Fibroblast of mammary gland (primary cell): ENCODE data around the gene PRTN3.
"Not testable (repeated sequence)": the region's sequence is repeated elsewhere in the genome, so short reads cannot be mapped to it uniquely, and the experiment has no call there.

ENCODE experiments used
- DNase-seq: peaks from one replicate; pipeline ENCODE4 v3.0.0-alpha.2; 2010; ENCODE audit warnings: low read depth
- H3K4me3 ChIP-seq: 2 replicates; pipeline ENCODE4 v1.5.1; 2011; ENCODE audit warnings: low read depth, mild to moderate bottlenecking, low read length, moderate library complexity; ENCODE audit not compliant: control insufficient read depth
- CTCF ChIP-seq: conservative IDR thresholded peaks from 2 replicates; pipeline ENCODE4 v1.5.1; 2011; ENCODE audit warnings: low read depth, low read length, inconsistent platforms; ENCODE audit not compliant: control insufficient read depth, insufficient read depth

PRTN3 gene

GRCh38 chr19:890831-891230, 50.0 kb downstream of the PRTN3 start:
- H3K4me3 ChIP-seq: no peak overlapping the region
- TF ChIP-seq CTCF: no peak
- no peak for DNase-seq

- H3K4me3 ChIP-seq: peak overlapping the region; percentile 82
- not testable (repeated sequence) for DNase-seq
These were observed 50.8 kb downstream of the PRTN3 start for GRCh38 chr19:891421-892200.

GRCh38 chr19:892243-892893, 51.6 kb downstream of the PRTN3 start:
- no peak for DNase-seq
- TF ChIP-seq CTCF: no peak
- peak overlapping the region; percentile 82 for H3K4me3 ChIP-seq

- peak; percentile 89 for DNase-seq
- no peak for TF ChIP-seq CTCF
- H3K4me3 ChIP-seq: peak within 1 kb of the TSS; percentile 82
These were observed 52.3 kb downstream of the PRTN3 start, which contains the start of the genes MED16 and RNU6-9 for GRCh38 chr19:892894-893689. Gene MED16, minus strand, starts transcription at chr19:893187. Its CDS starts 2,056 bp downstream, at chr19:891131. Gene RNU6-9, plus strand, starts transcription at chr19:893484.

- TF ChIP-seq CTCF: no peak
- DNase-seq: no peak
- no peak overlapping the region for H3K4me3 ChIP-seq
These were observed 55.6 kb downstream of the PRTN3 start for GRCh38 chr19:896434-896833.

- TF ChIP-seq CTCF: no peak
- no peak for DNase-seq
- no peak overlapping the region for H3K4me3 ChIP-seq
These were observed 56.2 kb downstream of the PRTN3 start for GRCh38 chr19:896999-897398.
